Motor neuron (in vitro differentiated cells): Measurements from ENCODE around the gene TP53RK. TPM values are rescaled to one million over a fixed set of nuclear protein-coding genes. Genes with fewer than 3 reads are reported as not detected.

Source experiments
- ATAC-seq, 8 experiments: fragments of 200-7000 bp; cut with Tn5 transposase; replicated peaks in 6 of 8; 2 replicates each; pipeline ENCODE4 v1.8.0; 2021; ENCODE audit warnings: mild to moderate bottlenecking in 8 of 8, moderate library complexity in 8 of 8
- H3K27ac ChIP-seq, 2 donors: fragments of 250-450 bp; sonication (Bioruptor Pico); 2 replicates each; pipeline ENCODE4 v1.9.0; 2021; ENCODE audit warnings: antibody characterized with exemption in 2 of 2, mild to moderate bottlenecking in 2 of 2, moderate library complexity in 1 of 2
- H3K4me1 ChIP-seq, 2 donors: fragments of 250-450 bp; sonication (Bioruptor Pico); replicated peaks in 1 of 2; 2 replicates each; pipeline ENCODE4 v1.6.1; 2021; ENCODE audit warnings: antibody characterized with exemption in 2 of 2, mild to moderate bottlenecking in 2 of 2, moderate library complexity in 1 of 2
- H3K4me3 ChIP-seq, 5 donors: fragments of 250-450 bp; sonication (Bioruptor Pico); 2 replicates each; pipeline ENCODE4 v1.9.0; 2021; ENCODE audit warnings: antibody characterized with exemption in 5 of 5, mild to moderate bottlenecking in 5 of 5, moderate library complexity in 4 of 5
- WGBS, 10 experiments: fragments of 450-650 bp; shearing (Covaris generic); methylation state at CpG; one replicate each; pipeline ENCODE4 v1.0.0; 2022; 5-methylcytosine and 5-hydroxymethylcytosine counted together
- in situ Hi-C, 9 experiments: fragments of 400-800 bp; cut with MboI; loops; one replicate each; pipeline ENCODE4 v1.15.0; 2021; ENCODE audit warnings: low sequenced_read_pairs in 9 of 9, low pct_unique_long_range_greater_than_20kb in 2 of 9; ENCODE audit not compliant: unreplicated experiment in 9 of 9
- total RNA-seq, 8 experiments: library from RNA; unstranded; fragments of 300-600 nt; gene quantifications; 2 replicates each; pipeline versions ENCODE4 v1.2.3 to v1.2.4, GENCODE V29; 2022

Gene TP53RK
- total RNA-seq, 8 experiments from 2014 or later: 12.3 to 23.7 (median 15.0) TPM

DNA sequence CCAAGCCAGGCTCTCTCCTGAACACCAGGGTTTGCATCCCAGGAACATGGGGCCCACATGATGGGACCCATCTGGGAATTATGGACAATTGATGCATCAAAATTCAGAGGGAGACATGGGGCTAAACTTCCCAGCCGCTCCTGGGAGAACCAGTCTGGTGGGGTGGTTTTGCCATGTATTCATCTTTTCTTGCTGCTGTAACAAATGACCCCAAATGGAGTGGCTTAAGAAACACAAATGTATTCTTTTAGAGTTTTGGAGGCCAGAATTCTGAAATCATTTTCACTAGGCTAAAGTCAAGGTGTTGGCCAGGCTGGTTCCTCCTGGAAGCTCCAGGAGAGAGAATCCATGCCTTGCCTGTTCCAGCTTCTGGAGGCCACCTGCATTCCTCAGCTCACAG is 44.5 kb downstream of the TP53RK start:
- no peak for ATAC-seq
- Histone ChIP-seq H3K4me3 (no peak overlapping the region), H3K4me1 (no peaks in the 10 kb centered on the region), H3K27ac (no peak overlapping the region)
- WGBS, 10 experiments: 40 to 100% (median 83%) methylated on average over 1 of the region's 1 CpG; no CpG with 5 or more reads in 7 of the 10 experiments
- in situ Hi-C loops: no loop called here

DNA sequence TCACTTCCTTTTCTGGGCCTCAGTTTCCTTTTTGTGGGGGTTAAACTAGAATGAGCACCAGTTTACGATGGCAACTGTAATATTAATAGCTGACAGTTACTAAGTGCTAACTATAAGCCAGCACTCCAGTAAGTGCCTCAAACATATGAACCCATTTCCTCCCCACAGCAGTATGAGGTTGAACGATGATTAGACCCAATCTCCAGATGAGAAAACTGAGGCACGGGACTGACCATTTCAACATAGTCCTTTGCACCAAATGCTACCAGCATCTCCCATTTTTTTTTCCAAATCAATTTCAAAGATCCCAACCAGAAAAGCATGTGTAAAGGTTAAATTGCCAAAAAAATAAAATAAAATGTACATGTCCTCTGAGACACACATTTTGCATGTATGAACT is 45.1 kb downstream of the TP53RK start:
- 83 to 100% (median 96%) methylated on average over 1 to 3 of the region's 3 CpGs; no CpG with 5 or more reads in 2 of the 10 experiments for WGBS, 10 experiments
- in situ Hi-C loops: no loop called here
- H3K27ac ChIP-seq: no peak overlapping the region
- no peak overlapping the region for H3K4me3 ChIP-seq
- H3K4me1 ChIP-seq: no peaks in the 10 kb centered on the region
- no peak for ATAC-seq

DNA sequence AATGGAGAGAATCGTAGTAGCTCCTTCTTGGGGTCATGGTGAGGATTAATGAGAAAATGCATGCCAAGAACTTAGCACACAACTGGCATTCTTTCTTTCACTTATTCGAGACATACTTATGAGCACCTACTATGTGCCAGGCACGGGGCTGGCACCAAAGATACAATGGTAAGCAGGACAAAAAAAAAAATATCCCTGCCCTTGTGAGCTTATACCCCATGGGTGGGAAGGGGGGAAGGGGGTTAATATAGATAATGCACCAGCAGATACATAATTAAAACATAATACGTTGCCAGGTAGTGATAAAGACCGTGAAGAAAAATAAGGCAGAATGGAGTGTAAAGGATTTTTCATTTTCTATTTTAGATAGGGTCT is 46.3 kb downstream of the TP53RK start:
- in situ Hi-C loops: no loop called here
- Histone ChIP-seq H3K27ac (no peak overlapping the region), H3K4me1 (no peaks in the 10 kb centered on the region), H3K4me3 (no peak overlapping the region)
- ATAC-seq: no peak
- 45 to 100% (median 89%) methylated on average over 1 to 5 of the region's 5 CpGs; no CpG with 5 or more reads in 2 of the 10 experiments for whole genome bisulfite sequencing, 10 experiments

DNA sequence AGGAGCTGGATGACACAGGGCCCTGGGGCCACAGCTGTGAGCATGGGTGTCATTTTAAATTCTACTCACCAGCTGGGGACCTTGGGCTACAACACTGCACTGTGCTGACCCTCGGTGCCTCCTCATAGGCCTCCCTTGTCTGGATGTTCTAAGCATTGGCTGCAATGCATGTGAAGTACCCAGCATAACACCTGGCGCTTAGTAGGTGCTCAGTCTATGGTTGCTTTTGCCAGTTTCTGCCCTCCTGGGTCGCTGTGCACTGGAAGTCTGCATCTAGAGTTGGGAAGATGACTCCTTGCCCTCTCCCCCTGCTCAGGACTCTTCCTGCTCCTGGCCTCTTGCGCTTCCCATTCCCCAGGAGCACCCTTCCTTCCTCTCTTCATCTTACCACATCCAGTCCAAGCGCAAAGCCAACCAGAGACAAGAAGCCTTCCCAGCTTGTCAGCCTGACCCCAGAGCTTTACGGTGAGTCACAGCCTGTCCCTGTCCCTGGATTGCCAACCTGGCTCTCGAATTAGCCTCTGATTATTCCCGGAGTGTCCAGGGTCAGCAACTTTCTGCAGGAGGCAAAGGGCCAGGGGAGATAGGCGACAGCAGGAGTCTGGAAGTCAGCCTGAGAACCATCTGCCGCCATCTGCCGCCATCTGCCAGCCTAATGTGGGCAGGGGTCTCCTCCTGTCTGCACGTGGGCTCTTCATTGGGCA is 46.8 kb downstream of the TP53RK start:
- no peaks in the 10 kb centered on the region for H3K4me1 ChIP-seq
- in situ Hi-C loops: no loop called here
- H3K27ac ChIP-seq: no peak overlapping the region
- no peak overlapping the region for H3K4me3 ChIP-seq
- 50 to 94% (median 85%) methylated on average over 2 to 7 of the region's 12 CpGs; no CpG with 5 or more reads in 4 of the 10 experiments for WGBS, 10 experiments
- ATAC-seq: no peak

DNA sequence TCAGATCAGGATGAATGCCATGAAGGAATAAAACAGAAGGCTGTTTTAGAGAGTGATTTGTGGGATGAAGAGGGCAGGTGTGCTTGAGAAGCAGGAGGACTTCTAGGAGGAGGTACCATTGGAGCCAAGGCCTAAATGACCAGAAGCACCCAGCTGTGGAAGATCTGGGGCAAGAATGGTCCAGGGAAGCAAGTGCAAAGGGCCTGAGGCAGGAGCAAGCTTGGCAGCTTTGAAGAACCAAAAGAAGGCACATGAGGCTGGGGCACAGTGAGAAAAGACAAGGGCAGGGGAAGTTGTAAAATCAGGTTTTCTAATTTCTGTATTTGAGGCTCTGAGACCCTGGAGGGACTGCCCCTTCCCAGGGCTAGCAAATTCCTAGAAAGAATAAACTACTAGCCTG is 47.8 kb downstream of the TP53RK start:
- in situ Hi-C loops: no loop called here
- ATAC-seq: no peak
- Histone ChIP-seq H3K4me1 (no peaks in the 10 kb centered on the region), H3K4me3 (no peak overlapping the region), H3K27ac (no peak overlapping the region)

DNA sequence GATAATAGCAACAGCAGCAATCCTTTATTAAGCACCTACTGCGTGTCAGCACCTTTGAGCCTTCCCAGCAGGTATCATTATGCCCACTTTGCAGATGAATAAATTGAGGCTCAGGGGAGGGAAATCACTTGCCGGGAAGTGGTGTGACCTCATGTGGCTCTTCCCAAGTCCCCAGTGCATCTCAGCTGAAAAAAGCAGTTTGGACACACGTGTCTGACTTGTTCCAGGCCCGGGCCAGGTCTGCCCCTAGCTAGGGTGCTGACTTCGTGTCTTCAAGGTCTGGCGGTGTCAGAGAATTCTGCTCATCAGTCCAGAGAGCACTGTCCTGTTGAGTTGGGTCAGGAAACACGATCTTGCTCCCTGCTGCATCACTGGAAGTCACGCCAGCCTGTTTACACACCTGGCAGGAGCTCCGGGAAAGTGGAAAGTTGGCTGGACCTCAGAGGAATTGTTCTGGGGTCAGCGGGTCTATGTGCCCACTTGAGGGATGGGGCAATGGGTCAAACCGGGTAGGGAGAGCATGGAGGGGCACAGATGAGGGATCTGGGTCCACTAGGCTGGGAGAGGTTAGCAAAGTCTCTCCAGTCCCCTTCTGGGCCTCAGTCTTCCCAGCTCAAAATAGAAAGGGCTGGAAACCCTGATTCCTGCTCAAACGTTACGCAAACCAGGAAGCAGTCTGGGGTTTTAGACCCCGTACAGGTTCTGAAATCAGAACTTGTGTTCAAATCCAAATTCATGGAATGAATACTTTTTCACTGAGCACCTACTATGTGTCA is 48.5 kb downstream of the TP53RK start:
- in situ Hi-C loops: no loop called here
- Histone ChIP-seq H3K27ac (no peak overlapping the region), H3K4me1 (no peaks in the 10 kb centered on the region), H3K4me3 (no peak overlapping the region)
- whole genome bisulfite sequencing, 10 experiments: 34 to 90% (median 81%) methylated on average over 1 to 11 of the region's 14 CpGs; no CpG with 5 or more reads in 2 of the 10 experiments
- no peak for ATAC-seq

DNA sequence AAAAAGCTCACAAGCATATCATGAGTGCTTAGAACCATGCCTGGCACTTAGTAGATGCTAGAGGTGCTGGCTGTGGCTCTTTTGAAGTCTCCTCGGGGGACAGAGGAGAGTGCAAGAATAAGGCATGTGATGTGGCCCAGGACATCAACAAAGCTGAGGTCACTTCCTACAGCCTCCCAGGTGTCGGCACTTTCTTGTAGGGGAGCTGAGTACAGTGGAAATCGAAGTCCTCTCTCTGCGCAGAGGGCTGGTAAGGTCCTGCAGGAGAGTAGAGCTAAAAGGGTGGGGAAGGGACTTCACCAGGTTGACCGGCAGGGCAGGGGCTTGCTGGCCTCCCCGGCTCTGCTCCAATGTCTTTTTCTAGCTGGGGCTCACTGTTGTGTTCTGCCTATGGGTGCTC is 49.2 kb downstream of the TP53RK start:
- in situ Hi-C loops: no loop called here
- no peak for ATAC-seq
- WGBS, 10 experiments: 46 to 93% (median 82%) methylated on average over 2 to 6 of the region's 6 CpGs; no CpG with 5 or more reads in 4 of the 10 experiments
- no peaks in the 10 kb centered on the region for H3K4me1 ChIP-seq
- no peak overlapping the region for H3K27ac ChIP-seq
- H3K4me3 ChIP-seq: no peak overlapping the region

DNA sequence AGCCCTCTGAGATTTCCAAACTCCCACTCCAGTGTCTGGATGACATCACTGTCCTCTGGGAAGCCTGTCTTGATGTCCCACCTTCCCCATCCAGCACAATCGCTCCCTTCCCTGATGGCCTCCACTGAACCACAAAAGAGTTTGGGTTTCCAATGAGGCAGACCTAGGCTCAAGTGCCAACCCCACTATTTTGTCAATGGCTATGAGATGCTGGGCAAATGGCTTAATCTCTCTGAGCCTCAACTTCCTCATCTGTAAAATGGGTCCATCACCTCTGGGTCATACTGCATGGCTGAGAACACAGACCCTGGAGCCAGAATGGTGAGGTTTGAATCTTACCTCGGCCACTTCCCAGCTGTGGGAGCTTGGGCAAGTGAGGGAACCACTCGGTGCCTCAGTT is 49.7 kb downstream of the TP53RK start:
- no peak for ATAC-seq
- WGBS, 10 experiments: 60 to 100% (median 78%) methylated on average over 1 to 3 of the region's 3 CpGs; no CpG with 5 or more reads in 4 of the 10 experiments

DNA sequence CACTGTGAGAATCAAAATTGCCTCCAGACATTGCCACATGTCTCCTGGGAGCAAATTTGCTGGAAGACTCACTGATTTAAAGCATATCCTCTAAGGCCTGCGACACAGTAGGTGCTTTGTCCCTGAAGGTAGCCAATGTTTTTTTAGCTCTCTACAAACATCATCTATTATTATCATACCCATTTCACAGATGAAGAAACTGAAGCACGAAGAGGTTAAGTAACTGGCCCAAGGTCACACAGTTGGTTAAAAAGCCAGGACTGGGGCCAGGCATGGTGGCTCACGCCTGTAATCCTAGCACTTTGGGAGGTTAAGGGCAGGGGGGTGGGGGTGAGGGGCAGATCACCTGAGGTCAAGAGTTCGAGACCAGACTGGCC is 50.4 kb downstream of the TP53RK start:
- no peak for ATAC-seq
- Histone ChIP-seq H3K27ac (no peak overlapping the region), H3K4me1 (no peaks in the 10 kb centered on the region), H3K4me3 (no peak overlapping the region)
- in situ Hi-C loops: no loop called here
- 31 to 100% (median 100%) methylated on average over 1 to 3 of the region's 4 CpGs; no CpG with 5 or more reads in 7 of the 10 experiments for WGBS, 10 experiments

More for the DNA sequence above, 49.7 kb downstream of the TP53RK start:
- Histone ChIP-seq H3K4me3 (no peak overlapping the region), H3K4me1 (no peaks in the 10 kb centered on the region), H3K27ac (no peak overlapping the region)
- in situ Hi-C loops: no loop called here

DNA sequence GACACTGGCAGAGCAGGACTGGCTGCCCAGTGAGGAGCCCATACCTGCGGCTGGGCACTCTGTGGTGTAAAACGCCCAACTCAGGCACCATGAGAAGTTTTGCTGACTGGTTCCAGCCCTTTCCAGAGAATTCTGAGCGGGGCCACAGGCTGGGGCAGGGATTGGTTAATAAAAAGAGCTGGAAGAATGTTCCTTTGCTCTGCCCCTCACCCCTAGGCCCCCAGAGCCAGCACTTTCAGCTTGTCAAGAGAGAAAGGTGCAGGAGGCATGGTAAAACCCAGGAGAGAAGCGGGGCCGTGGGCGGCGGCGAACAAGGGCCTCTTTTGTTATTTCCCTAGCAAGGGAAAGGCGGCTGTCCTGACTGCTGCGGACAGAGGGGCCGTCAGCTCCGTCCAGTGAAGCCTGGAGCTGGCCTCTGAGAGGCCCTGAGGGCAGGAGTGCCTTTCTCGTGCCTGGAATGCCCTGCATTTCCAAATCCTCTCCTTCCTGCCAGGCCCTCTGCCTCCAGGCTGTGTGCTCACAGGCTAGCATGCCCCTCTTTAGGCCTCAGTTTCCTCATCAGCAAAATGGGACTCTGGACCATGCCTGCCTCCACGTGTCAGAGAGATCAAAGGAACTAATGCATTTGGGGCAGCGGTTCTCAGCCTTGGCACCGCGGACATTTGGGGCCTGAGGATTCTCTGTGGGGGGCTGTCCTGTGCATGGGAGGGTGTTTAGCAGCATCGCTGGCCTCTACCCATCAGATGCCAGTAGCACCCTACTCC is 50.9 kb downstream of the TP53RK start:
- Histone ChIP-seq H3K4me3 (no peak overlapping the region), H3K27ac (no peak overlapping the region), H3K4me1 (no peaks in the 10 kb centered on the region)
- 36 to 100% (median 69%) methylated on average over 1 to 15 of the region's 18 CpGs; no CpG with 5 or more reads in 4 of the 10 experiments for WGBS, 10 experiments
- in situ Hi-C loops: no loop called here
- peak in 3 of 8 experiments; percentile 24 to 40 (median 30) for ATAC-seq

DNA sequence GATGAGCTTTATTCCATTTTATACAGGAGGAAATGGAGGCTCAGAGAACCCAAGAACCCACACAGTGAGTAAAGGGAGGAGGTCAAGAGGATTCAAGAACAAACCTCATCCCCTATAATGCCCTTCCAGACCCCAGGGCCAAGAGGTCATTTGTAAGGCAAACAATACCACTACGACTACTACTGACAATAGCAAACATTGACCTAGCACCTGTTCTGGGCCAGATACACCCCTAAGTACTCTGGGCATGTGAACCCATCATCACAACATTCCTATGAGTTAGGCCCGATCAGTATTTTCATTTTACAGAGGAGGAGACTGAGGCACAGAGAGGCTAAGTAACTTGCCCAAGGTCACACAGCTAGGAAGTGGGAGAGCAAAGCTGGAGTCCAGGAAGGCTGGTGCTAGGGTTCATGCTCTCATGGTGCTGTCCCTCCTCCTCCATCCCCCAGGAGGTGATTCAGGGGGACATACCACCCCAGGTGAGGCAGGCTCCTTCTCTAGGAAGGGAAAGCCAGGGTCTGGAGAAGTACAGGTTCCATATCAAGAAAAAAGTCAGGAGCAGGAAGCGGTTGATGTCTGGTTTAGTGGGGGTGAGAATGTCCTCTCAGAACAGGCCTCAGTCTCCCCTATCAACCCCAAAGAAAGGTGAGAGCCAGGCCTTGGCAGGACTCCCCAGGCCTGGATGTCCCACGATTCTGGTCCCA is 51.7 kb downstream of the TP53RK start:
- WGBS, 10 experiments: 51 to 100% (median 83%) methylated on average over 1 to 3 of the region's 4 CpGs; no CpG with 5 or more reads in 3 of the 10 experiments
- in situ Hi-C loops: no loop called here
- Histone ChIP-seq H3K27ac (no peak overlapping the region), H3K4me3 (no peak overlapping the region), H3K4me1 (no peaks in the 10 kb centered on the region)
- no peak for ATAC-seq

DNA sequence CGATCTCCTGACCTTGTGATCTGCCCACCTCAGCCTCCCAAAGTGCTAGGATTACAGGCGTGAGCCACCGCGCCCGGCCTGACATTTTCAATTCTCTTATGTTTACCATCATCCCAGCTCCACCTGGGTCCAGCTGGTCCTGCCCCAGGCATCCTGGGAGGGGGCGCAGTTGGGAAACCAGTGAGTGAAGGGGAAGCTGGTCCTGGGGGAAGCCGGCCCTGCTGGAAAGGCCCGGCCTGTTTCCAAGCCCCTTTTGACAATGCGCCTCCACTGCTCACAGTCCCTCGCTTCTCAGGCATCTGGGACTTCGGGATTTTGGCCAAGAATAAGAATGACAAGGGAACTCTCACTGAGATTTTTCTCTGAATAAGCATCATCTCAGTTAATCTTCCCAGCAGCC is 52.2 kb downstream of the TP53RK start:
- no peak overlapping the region for H3K27ac ChIP-seq
- ATAC-seq: no peak
- no peaks in the 10 kb centered on the region for H3K4me1 ChIP-seq
- no peak overlapping the region for H3K4me3 ChIP-seq
- in situ Hi-C loops: no loop called here
- WGBS, 10 experiments: 0 to 100% (median 79%) methylated on average over 1 to 8 of the region's 11 CpGs; no CpG with 5 or more reads in 4 of the 10 experiments
